GM19467 (cell line): ENCODE results near the gene LCN10.

ENCODE experiments used
- ATAC-seq: cut with Tn5 transposase; IDR thresholded peaks from one replicate; pipeline ENCODE4 v1.9.1; 2021; ENCODE audit warnings: mild to moderate bottlenecking, moderate library complexity; ENCODE audit not compliant: unreplicated experiment

LCN10 gene

GRCh38 chr9:136690104-136690805, 52.5 kb downstream of the LCN10 start:
- no peak for ATAC-seq

DNA sequence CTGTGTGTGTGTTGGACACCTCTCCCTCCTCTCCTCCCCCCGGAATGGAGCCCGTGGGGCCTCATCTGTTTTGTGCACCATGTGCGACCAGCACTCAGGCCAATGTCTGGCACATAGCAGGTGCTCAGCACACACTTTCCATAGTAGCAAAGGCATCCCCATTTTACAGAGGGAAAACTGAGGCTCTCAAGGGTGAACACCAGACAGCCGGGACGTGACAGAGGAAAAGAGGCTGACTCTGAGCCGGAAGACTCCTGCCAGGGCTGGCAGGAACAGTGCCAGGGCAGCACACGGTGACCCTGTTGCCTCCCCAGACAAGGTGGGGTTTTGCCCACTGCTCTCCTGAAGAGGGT, 53.7 kb downstream of the LCN10 start:
- no peak for ATAC-seq

DNA sequence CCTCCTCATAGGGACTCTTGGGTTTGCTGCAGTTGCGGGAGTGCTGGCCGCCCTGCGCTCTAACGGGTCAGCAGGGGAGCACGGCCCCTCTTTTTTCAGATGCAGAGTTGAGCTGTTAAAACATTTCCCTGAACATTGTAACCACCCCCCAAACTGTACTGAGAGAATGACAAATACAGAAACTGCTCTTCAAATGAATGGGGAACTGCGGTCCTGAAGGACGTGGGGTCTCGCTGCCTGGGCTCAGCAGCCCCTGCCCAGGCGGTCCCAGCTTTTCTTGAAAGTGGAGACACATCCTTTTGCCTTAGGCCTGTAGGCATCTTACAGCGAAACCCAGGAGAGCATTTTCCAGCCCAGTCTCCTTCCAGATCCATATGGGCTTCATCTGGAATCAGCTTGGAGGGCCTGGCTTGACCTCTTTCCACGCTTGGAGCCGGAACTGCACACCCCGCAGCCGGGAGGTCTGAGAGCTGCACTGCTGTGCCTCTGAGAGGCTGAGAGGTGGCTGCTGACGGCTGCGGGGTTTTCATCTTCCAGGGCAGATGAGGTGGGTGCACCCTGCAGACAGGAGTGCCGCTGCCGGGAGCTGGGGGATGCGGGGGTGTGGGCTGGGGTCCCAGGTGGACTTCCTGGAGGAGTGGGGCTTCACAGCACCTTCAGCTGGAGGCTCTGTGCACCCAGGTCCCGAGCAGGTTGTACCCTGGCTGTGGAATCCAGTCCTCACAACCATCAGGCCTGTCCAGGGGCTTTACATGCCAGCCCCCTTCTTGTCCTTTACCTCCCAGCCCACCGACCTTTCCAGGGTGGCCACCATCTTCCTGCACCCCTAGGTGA, 54.2 kb downstream of the LCN10 start:
- ATAC-seq = no peak
